Mucosa of descending colon (tissue), 3 donors: ENCODE measurements around the gene DMXL2. TPM values are rescaled to one million over a fixed set of nuclear protein-coding genes. Genes with fewer than 3 reads are reported as not detected.

Source experiments
- ATAC-seq: fragments of 200-7000 bp; cut with Tn5 transposase; one replicate; pipeline ENCODE4 v1.9.1; 2020; ENCODE audit warnings: mild to moderate bottlenecking, moderate library complexity
- DNase-seq, 3 donors: peaks; one replicate each; pipeline ENCODE4 v3.0.0-alpha.2; 2020
- H3K36me3 ChIP-seq: fragments of 200-600 bp; one replicate; pipeline ENCODE4 v1.8.0; 2021; ENCODE audit warnings: low read depth, mild to moderate bottlenecking
- H3K4me1 ChIP-seq: fragments of 200-600 bp; one replicate; pipeline ENCODE4 v1.8.0; 2021; ENCODE audit warnings: low read depth, mild to moderate bottlenecking
- H3K4me3 ChIP-seq: fragments of 200-600 bp; one replicate; pipeline ENCODE4 v1.8.0; 2021; ENCODE audit warnings: mild to moderate bottlenecking
- H3K9me3 ChIP-seq: fragments of 200-600 bp; one replicate; pipeline ENCODE4 v1.8.0; 2021; ENCODE audit warnings: mild to moderate bottlenecking
- intact Hi-C, 2 donors: fragments of 100-400 bp; cut with DNase I in 1 of 2; cut with micrococcal nuclease in 1 of 2; formaldehyde crosslinking; loops; one replicate each; pipeline versions ENCODE4 v1.11.0 to v1.11.1; 2022; cut with DNase I, micrococcal nuclease
- total RNA-seq, 3 donors: library from RNA; stranded (reverse); fragmentation: NEBNext Ultra II Directional in 2 of 3; extraction: Animal tissue kit (Norgen Biotek cat#: 25700) in 2 of 3; gene quantifications; one replicate each; pipeline versions ENCODE4 v1.2.1 to v1.2.4, GENCODE V29; 2021 to 2023
- TF ChIP-seq, protein P1 (sequence below): fragments of 200-600 bp; IDR thresholded peaks from one replicate; pipeline ENCODE4 v1.8.0; 2022; ENCODE audit warnings: antibody characterized with exemption, mild to moderate bottlenecking
- donor health status: DM: no; HTN: no; CAD: no; lungs with moderate emphysema.
- donor health status: DM: no; HTN: no; CAD: no.
- donor health status: DM: no; HTN: yes; CAD: no.

Gene DMXL2
- total RNA-seq, 3 donors from 2014 or later, result 36.5 to 45.5 (median 43.0) TPM

DNA sequence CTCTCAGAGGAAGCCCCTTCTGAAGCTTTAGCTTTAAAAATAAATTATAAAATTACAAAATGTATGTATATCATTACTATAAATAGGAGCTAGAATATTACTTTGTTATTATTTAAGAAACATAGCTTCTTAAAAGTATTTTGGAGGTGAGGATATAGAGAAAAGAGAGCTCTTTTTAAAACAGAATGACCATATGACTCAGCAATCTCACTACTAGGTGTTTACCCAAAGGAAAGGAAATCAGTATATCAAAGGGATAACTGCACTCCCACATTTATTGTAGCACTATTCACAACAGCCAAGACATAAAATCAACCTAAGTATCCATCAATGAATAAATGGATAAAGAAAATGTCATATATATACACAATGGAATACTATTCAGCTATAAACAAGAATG lies 119.6 kb downstream of the DMXL2 start:
- no peaks in the 10 kb centered on the region for H3K4me1 ChIP-seq
- H3K4me3 ChIP-seq, result no peak overlapping the region
- H3K9me3 ChIP-seq, result no peaks in the 10 kb centered on the region
- intact Hi-C loops, result no loop called here
- ATAC-seq (no peak), DNase-seq (no peak)
- no peaks in the 10 kb centered on the region for H3K36me3 ChIP-seq
- TF ChIP-seq, protein P1, sequence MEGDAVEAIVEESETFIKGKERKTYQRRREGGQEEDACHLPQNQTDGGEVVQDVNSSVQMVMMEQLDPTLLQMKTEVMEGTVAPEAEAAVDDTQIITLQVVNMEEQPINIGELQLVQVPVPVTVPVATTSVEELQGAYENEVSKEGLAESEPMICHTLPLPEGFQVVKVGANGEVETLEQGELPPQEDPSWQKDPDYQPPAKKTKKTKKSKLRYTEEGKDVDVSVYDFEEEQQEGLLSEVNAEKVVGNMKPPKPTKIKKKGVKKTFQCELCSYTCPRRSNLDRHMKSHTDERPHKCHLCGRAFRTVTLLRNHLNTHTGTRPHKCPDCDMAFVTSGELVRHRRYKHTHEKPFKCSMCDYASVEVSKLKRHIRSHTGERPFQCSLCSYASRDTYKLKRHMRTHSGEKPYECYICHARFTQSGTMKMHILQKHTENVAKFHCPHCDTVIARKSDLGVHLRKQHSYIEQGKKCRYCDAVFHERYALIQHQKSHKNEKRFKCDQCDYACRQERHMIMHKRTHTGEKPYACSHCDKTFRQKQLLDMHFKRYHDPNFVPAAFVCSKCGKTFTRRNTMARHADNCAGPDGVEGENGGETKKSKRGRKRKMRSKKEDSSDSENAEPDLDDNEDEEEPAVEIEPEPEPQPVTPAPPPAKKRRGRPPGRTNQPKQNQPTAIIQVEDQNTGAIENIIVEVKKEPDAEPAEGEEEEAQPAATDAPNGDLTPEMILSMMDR, result no peak

DNA sequence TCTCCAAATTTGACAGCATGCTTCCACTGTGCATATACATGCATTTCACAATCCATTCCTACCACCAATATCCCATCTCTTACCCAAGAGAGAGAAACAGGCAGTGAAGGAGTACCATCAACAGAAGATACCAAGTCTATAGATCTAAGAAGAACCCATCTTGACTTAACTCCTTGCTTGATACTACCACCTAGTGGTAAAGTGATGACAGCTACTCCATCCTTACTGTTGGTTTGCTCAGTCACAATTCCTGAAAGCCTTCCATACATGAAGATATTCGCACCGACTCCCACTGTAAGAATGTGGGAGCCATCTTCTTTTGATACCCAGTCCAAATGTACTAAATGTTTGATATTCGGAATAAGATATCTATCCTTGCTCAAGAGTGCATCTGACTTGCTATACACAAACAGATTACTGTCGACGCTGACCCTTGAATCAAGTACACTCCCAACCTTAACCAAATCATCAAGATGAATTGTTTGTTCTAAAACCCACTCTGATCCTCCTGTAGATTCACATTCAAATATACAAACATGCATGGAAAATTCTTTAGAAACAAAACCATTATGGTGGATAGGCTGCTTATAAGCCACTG lies 123.1 kb downstream of the DMXL2 start:
- intact Hi-C loops, result no loop called here
- Histone ChIP-seq H3K36me3 (no peaks in the 10 kb centered on the region), H3K4me1 (no peaks in the 10 kb centered on the region), H3K9me3 (no peaks in the 10 kb centered on the region), H3K4me3 (no peak overlapping the region)
- ATAC-seq, result peak; percentile 56
- TF ChIP-seq, protein P1, result no peak
- DNase-seq, result no peak

DNA sequence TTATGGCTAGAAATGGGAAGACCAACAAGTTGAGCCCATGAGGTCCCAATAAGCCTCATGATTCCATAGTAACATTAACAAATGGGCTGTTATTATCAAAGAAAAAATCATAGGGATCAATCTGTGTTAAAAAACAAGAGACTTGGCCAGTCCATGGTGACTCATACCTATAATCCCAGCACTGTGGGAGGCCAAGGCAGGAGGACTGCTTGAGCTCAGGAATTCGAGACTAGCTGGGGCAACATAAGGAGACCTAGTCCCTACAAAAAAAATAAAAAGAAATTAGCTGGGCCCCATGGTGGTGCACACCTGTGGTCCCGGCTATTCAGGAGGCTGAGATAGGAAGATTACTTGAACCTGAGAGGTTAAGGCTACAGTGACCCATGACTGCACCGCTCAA lies 124.8 kb downstream of the DMXL2 start:
- TF ChIP-seq, protein P1, result no peak
- intact Hi-C loops, result no loop called here
- ATAC-seq, result no peak

DNA sequence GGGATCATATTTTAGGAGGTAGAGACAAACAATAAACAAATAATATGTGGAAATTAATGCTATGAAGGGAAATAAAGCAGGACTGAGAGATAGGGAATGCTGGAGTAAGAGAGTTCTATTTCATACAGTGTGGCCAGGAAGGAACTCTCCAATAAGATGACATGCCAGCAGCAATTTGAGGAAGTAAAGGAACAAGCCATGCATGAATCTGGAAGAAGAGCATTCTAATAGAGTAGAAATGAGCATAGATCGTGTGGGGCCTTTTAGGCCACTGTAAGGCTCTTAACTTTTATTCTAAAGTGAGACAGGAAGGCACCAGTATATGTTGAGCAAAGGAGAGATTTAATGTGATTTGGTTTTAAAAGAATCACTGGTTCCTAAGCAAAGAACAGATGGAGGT lies 126.3 kb downstream of the DMXL2 start:
- DNase-seq (no peak), ATAC-seq (no peak)
- Histone ChIP-seq H3K9me3 (no peaks in the 10 kb centered on the region), H3K36me3 (no peaks in the 10 kb centered on the region), H3K4me3 (no peak overlapping the region), H3K4me1 (no peaks in the 10 kb centered on the region)
- TF ChIP-seq, protein P1, result no peak
- intact Hi-C loops, result no loop called here

More for the DNA sequence above, 124.8 kb downstream of the DMXL2 start:
- DNase-seq, result no peak
- Histone ChIP-seq H3K4me1 (no peaks in the 10 kb centered on the region), H3K36me3 (no peaks in the 10 kb centered on the region), H3K4me3 (no peak overlapping the region), H3K9me3 (no peaks in the 10 kb centered on the region)

DNA sequence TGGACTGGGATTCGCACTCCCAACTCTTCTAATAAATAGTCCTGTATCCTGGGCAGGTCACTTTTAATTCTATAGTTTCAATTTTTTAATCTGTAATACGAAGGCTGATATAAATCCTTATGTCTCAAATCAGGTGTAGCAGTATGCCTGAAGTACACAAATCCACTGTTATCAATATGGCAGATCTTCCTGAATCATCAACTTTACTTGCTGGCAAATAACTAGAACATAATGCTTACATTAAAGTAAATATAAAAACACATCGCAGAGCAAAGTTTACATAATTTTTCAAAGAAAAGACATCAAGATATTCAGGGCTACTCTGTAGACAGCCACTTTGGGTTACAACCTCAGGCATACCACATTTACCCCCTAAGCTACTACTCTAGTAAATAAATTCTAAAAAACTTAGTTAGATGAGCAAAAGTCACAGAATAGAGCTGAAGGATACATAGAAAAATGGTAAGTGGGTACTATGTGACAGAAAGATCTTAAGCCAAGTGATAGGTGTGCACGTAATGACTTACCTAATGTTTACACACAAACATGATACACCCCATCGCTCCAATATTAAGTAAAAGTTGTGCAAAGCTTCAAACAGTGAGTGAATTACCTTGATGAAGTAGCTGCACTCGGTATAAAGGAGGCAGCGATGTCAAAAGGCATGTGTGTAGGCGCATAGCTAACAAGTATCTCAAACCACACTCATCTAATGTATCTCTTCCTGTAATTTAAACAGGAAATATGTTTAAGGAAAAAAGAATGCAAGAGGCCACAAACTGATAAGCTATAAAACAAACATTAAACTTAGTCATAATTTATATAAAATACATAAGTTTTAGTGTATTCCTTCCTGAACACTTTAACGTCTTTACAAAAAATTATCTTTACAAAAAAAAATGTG lies 127.9 kb downstream of the DMXL2 start:
- Histone ChIP-seq H3K36me3 (no peaks in the 10 kb centered on the region), H3K4me1 (no peaks in the 10 kb centered on the region), H3K9me3 (no peaks in the 10 kb centered on the region), H3K4me3 (no peak overlapping the region)
- ATAC-seq (no peak), DNase-seq (no peak)
- TF ChIP-seq, protein P1, result no peak
- intact Hi-C loops, result no loop called here
